HCT116 (cell line): Measurements from ENCODE around the gene TFDP1. TPM values are rescaled to one million over a fixed set of nuclear protein-coding genes. Genes with fewer than 3 reads are reported as not detected.

Experiments used
- ATAC-seq: fragments of 200-7000 bp; cut with Tn5 transposase; 2 replicates; pipeline ENCODE4 v1.9.1; 2020; ENCODE audit warnings: mild to moderate bottlenecking, moderate library complexity
- BruUV-seq: library from RNA; stranded (reverse); fragments of 400-500 nt; replicated peaks from 2 replicates; lab custom pipeline; 2021; lab: Mats Ljungman, UMichigan
- CTCF ChIA-PET: fragments of 300-600 bp; sonication (Branson Sonifier 250); formaldehyde crosslinking; loops from one replicate; lab custom pipeline; 2021; ENCODE audit warnings: antibody characterized with exemption; lab: Charles Lee
- POLR2A ChIA-PET: fragments of 300-600, 350-600 bp; sonication (Branson Sonifier 250); formaldehyde crosslinking; loops from one replicate; lab custom pipeline; 2021; ENCODE audit warnings: antibody characterized with exemption; lab: Charles Lee
- RAD21 ChIA-PET, 2 experiments: fragments of 300-600 bp; sonication (Branson Sonifier 250); formaldehyde crosslinking; loops; one replicate each; lab custom pipeline; 2023; ENCODE audit warnings: low total read pairs in 2 of 2; ENCODE audit not compliant: uncharacterized antibody in 2 of 2, unreplicated experiment in 2 of 2, low non-redundant PET in 1 of 2; lab: Charles Lee
- DNase-seq: peaks from one replicate; pipeline ENCODE4 v3.0.0-alpha.2; 2010; ENCODE audit warnings: low read depth, low spot score
- H2AFZ ChIP-seq: fragments of 200-600 bp; shearing (Covaris generic), sonication (generic); 2 replicates; pipeline ENCODE4 v1.6.1; 2017; ENCODE audit warnings: low read depth, mixed run types, mixed read lengths, antibody characterized with exemption, low read length; ENCODE audit not compliant: poor library complexity, severe bottlenecking
- H3K27ac ChIP-seq: 2 replicates; pipeline ENCODE4 v1.5.1; 2012; ENCODE audit warnings: low read depth, low read length
- H3K27me3 ChIP-seq: fragments of 200-600 bp; sonication (generic); 2 replicates; pipeline ENCODE4 v1.6.1; 2016; ENCODE audit warnings: mixed run types, low read length, mixed read lengths; ENCODE audit not compliant: insufficient read depth
- H3K36me3 ChIP-seq, 2 experiments: fragments of 200-500 bp in 1 of 2; fragments of 200-600 bp in 1 of 2; sonication (Bioruptor generic) in 1 of 2; sonication (generic) in 1 of 2; 2 replicates each; pipeline versions ENCODE4 v1.5.1 to v1.6.1; 2014 to 2016; ENCODE audit warnings: low read length in 2 of 2, inconsistent platforms in 1 of 2, mixed read lengths in 1 of 2, mixed run types in 1 of 2; ENCODE audit not compliant: insufficient read depth in 2 of 2, control insufficient read depth in 1 of 2
- H3K4me1 ChIP-seq, 2 experiments: fragments of 200-600 bp in 1 of 2; sonication (generic) in 1 of 2; 2 replicates each; pipeline versions ENCODE4 v1.5.1 to v1.6.1; 2012 to 2017; ENCODE audit warnings: low read length in 2 of 2, inconsistent platforms in 1 of 2, mild to moderate bottlenecking in 1 of 2, mixed read lengths in 1 of 2, mixed run types in 1 of 2, moderate library complexity in 1 of 2; ENCODE audit not compliant: insufficient read depth in 2 of 2, control insufficient read depth in 1 of 2
- H3K4me2 ChIP-seq: fragments of 200-600 bp; sonication (generic); 2 replicates; pipeline ENCODE4 v1.6.1; 2017; ENCODE audit warnings: mixed run types, low read length, mixed read lengths
- H3K4me3 ChIP-seq, 2 experiments: fragments of 200-600 bp in 1 of 2; sonication (generic) in 1 of 2; replicated peaks in 1 of 2; 2 replicates each; pipeline ENCODE4 v1.5.1; 2011 to 2016; ENCODE audit warnings: low read length in 2 of 2, control low read depth in 1 of 2, low read depth in 1 of 2, mild to moderate bottlenecking in 1 of 2, mixed read lengths in 1 of 2, mixed run types in 1 of 2
- H3K79me2 ChIP-seq: fragments of 200-600 bp; sonication (generic); 2 replicates; pipeline ENCODE4 v1.6.1; 2017; ENCODE audit warnings: mild to moderate bottlenecking, mixed run types, low read length, moderate library complexity, mixed read lengths; ENCODE audit not compliant: insufficient read depth
- H3K9ac ChIP-seq: fragments of 200-600 bp; sonication (generic); 2 replicates; pipeline ENCODE4 v1.6.1; 2016; ENCODE audit warnings: low read length, mixed read lengths
- H3K9me2 ChIP-seq: fragments of 200-600 bp; sonication (generic), shearing (Covaris generic); 2 replicates; pipeline ENCODE4 v1.6.1; 2017; ENCODE audit warnings: mixed run types, mild to moderate bottlenecking, moderate library complexity; ENCODE audit not compliant: insufficient read depth
- H3K9me3 ChIP-seq, 2 experiments: fragments of 200-500 bp in 1 of 2; fragments of 200-600 bp in 1 of 2; sonication (Bioruptor generic) in 1 of 2; sonication (generic) in 1 of 2; 2 replicates each; pipeline ENCODE4 v1.6.1; 2014 to 2017; ENCODE audit warnings: low read length in 2 of 2, mixed read lengths in 2 of 2, inconsistent platforms in 1 of 2, low read depth in 1 of 2, mild to moderate bottlenecking in 1 of 2, mixed run types in 1 of 2, moderate library complexity in 1 of 2; ENCODE audit not compliant: control insufficient read depth in 1 of 2, insufficient read depth in 1 of 2
- H4K20me1 ChIP-seq: fragments of 200-600 bp; sonication (generic), shearing (Covaris generic); 2 replicates; pipeline ENCODE4 v1.6.1; 2017; ENCODE audit warnings: mixed run types, mild to moderate bottlenecking, moderate library complexity; ENCODE audit not compliant: insufficient read depth
- CBX3 ChIP-seq: IDR thresholded peaks from 2 replicates; pipeline ENCODE4 v1.6.1; 2012; ENCODE audit warnings: low read depth
- CEBPB ChIP-seq: IDR thresholded peaks from 2 replicates; pipeline ENCODE4 v1.6.1; 2012; ENCODE audit warnings: low read depth
- EGR1 ChIP-seq: IDR thresholded peaks from 2 replicates; pipeline ENCODE4 v1.6.1; 2012; ENCODE audit warnings: low read depth
- ELF1 ChIP-seq: IDR thresholded peaks from 2 replicates; pipeline ENCODE4 v1.6.1; 2012; ENCODE audit warnings: low read depth, borderline replicate concordance
- EZH2 ChIP-seq: fragments of 200-600 bp; sonication (generic); IDR thresholded peaks from 2 replicates; pipeline ENCODE4 v1.6.1; 2017; ENCODE audit warnings: antibody characterized with exemption, mixed run types
- POLR2AphosphoS5 ChIP-seq: IDR thresholded peaks from 2 replicates; pipeline ENCODE4 v1.6.1; 2011; ENCODE audit warnings: mild to moderate bottlenecking, low read depth, low read length, moderate library complexity
- SIN3A ChIP-seq: IDR thresholded peaks from 2 replicates; pipeline ENCODE4 v1.6.1; 2012; ENCODE audit warnings: low read depth
- SP1 ChIP-seq: IDR thresholded peaks from 2 replicates; pipeline ENCODE4 v1.6.1; 2012; ENCODE audit warnings: low read depth
- SRF ChIP-seq: IDR thresholded peaks from 2 replicates; pipeline ENCODE4 v1.6.1; 2012; ENCODE audit warnings: low read depth
- TCF7L2 ChIP-seq: IDR thresholded peaks from 2 replicates; pipeline ENCODE4 v1.7.0; 2011; ENCODE audit warnings: borderline replicate concordance, inconsistent platforms; ENCODE audit not compliant: insufficient read depth, insufficient read length; ENCODE audit errors: extremely low read depth
- YY1 ChIP-seq: IDR thresholded peaks from 2 replicates; pipeline ENCODE4 v1.6.1; 2011; ENCODE audit warnings: low read length, low read depth, moderate library complexity, mild to moderate bottlenecking; ENCODE audit not compliant: insufficient replicate concordance; ENCODE audit errors: extremely low read depth
- ZFX ChIP-seq: fragments of 450-650 bp; IDR thresholded peaks from 2 replicates; pipeline ENCODE4 v1.6.1; 2017
- ZNF274 ChIP-seq: fragments of 200-500 bp; sonication (Bioruptor generic); IDR thresholded peaks from 2 replicates; pipeline ENCODE4 v1.6.1; 2014; ENCODE audit warnings: mild to moderate bottlenecking, low read depth, low read length, inconsistent platforms
- intact Hi-C: fragments of 100-400 bp; cut with micrococcal nuclease; formaldehyde crosslinking; loops from 2 replicates; pipeline ENCODE4 v1.10.0; 2022
- total RNA-seq: library from RNA; stranded (reverse); gene quantifications from one replicate; pipeline ENCODE4 v1.2.1, GENCODE V29; 2021; ENCODE audit not compliant: unreplicated experiment
- TF ChIP-seq, protein P1 (sequence below): IDR thresholded peaks from 2 replicates; pipeline ENCODE4 v1.6.1; 2011; ENCODE audit warnings: mild to moderate bottlenecking, low read length, moderate library complexity; ENCODE audit not compliant: insufficient replicate concordance; ENCODE audit errors: extremely low read depth
- TF ChIP-seq, protein P2 (sequence below), 3 experiments: fragments of 200-600 bp in 1 of 3; sonication (generic) in 1 of 3; IDR thresholded peaks in 2 of 3; conservative IDR thresholded peaks in 1 of 3; 2 replicates each; pipeline ENCODE4 v1.5.1; 2012 to 2017; ENCODE audit warnings: low read depth in 2 of 3, low read length in 2 of 3, antibody characterized with exemption in 1 of 3, borderline replicate concordance in 1 of 3, control low read depth in 1 of 3, mild to moderate bottlenecking in 1 of 3, mixed read lengths in 1 of 3, mixed run types in 1 of 3, moderate library complexity in 1 of 3; ENCODE audit not compliant: insufficient read depth in 1 of 3
- TF ChIP-seq, protein P3 (sequence below): IDR thresholded peaks from 2 replicates; pipeline ENCODE4 v1.6.1; 2012; ENCODE audit warnings: low read depth

TFDP1 gene
- total RNA-seq, 1 experiment from 2014 or later: 169 TPM

DNA sequence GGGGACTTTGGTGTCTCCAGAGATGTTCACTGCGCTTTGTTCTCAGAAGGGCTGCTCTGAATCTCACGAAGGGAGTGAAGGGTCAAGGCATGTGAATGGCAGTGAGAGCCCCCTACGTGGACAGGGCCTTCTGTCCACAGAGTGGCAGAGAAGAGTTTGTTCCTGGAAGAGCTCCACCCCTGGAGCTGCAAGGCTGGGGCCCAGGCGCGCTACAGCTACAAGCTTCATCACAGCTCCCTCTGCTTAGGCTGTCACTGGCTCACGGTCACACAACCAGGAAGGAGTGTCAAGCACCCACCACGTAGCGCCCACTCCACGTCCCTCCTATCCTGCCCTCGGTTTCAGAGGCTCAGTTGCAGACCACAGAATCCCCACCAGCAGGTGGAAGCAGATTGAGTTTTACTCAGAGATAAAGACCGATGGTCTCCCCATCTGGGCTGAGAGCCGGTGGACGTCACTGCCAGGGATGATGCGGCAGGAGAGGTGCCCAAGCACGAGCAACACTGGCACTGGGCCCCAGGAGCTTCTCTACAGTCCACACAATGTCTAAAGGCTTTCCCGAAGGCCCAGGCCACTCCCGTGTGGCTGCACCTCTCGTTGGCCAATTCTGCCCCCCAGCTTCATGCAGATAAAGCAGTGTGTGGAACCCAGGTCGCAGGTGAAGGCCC, 23.0 kb upstream of the TFDP1 start (continued):
- TF ChIP-seq ZFX (no peak), POLR2AphosphoS5 (no peak), SP1 (no peak), CEBPB (no peak), CBX3 (no peak), SRF (no peak), EZH2 (no peak), SIN3A (no peak), ZNF274 (no peak), ELF1 (no peak)
- TF ChIP-seq, all 23 proteins: peak for 0

DNA sequence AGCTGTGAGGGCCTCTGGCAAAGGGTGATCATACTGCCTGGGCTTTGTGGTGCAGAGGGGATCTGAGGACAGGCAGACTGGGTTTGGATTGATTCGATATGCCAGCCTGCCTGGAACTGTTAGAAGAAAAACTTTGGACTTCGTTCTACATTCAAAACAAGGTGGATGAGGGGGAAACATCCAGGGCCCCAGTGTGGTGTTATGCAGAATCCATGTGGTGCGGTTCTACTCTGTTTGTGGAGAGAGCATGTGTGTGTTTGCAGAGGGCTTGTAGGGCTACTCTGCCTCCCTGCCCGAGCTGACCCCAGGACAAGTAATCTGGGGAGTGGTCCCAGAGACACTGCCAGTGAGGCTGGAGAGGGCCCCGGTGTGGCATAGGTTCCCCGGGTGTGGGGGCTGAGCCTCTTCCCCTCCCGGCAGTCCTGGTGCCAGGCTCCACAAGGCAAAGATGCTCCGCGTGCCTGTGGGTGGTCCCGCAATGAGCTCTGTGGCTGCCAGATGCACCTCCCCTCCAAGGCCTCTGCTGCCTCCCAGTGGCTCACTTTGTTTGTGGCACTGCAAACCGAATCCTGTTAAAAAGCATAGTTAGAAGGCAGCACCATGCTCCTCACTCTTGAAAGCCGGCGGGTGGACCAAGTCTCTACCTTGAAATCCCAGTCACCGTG, 22.3 kb upstream of the TFDP1 start:
- Histone ChIP-seq H3K27me3 (no peaks in the 10 kb centered on the region), H3K27ac (no peak overlapping the region), H4K20me1 (no peaks in the 10 kb centered on the region), H3K4me1 (peaks cover 0 to 7% of the 10 kb centered on the region in 2 experiments; a peak in 1 of 4 replicates), H3K4me3 (no peak overlapping the region), H2AFZ (no peak overlapping the region), H3K4me2 (no peak overlapping the region), H3K79me2 (no peaks in the 10 kb centered on the region), H3K9me3 (no peaks in the 10 kb centered on the region), H3K36me3 (no peaks in the 10 kb centered on the region), H3K9me2 (no peaks in the 10 kb centered on the region), H3K9ac (no peak overlapping the region)
- RAD21 ChIA-PET: no interaction called here
- intact Hi-C loops: loop anchor here (5.0 kb wide), 1 partner anchor 105 kb away; no protein-coding TSS in a partner anchor
- no peak for DNase-seq
- POLR2A ChIA-PET: no interaction called here
- peak; percentile 81 for ATAC-seq
- BruUV-seq: no TSS peak
- CTCF ChIA-PET: interaction anchor here (0.9 to 1.5 kb wide), 2 partner anchors 104 to 110 kb away, joined by 4 to 13 read pairs; no protein-coding TSS in a partner anchor
- TF ChIP-seq POLR2AphosphoS5: no peak
- no peak for TF ChIP-seq ZFX
- no peak for TF ChIP-seq ZNF274
- TF ChIP-seq, protein P1, sequence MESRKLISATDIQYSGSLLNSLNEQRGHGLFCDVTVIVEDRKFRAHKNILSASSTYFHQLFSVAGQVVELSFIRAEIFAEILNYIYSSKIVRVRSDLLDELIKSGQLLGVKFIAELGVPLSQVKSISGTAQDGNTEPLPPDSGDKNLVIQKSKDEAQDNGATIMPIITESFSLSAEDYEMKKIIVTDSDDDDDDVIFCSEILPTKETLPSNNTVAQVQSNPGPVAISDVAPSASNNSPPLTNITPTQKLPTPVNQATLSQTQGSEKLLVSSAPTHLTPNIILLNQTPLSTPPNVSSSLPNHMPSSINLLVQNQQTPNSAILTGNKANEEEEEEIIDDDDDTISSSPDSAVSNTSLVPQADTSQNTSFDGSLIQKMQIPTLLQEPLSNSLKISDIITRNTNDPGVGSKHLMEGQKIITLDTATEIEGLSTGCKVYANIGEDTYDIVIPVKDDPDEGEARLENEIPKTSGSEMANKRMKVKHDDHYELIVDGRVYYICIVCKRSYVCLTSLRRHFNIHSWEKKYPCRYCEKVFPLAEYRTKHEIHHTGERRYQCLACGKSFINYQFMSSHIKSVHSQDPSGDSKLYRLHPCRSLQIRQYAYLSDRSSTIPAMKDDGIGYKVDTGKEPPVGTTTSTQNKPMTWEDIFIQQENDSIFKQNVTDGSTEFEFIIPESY: no peak
- no peak for TF ChIP-seq TCF7L2
- no peak for TF ChIP-seq CEBPB
- TF ChIP-seq, protein P2, sequence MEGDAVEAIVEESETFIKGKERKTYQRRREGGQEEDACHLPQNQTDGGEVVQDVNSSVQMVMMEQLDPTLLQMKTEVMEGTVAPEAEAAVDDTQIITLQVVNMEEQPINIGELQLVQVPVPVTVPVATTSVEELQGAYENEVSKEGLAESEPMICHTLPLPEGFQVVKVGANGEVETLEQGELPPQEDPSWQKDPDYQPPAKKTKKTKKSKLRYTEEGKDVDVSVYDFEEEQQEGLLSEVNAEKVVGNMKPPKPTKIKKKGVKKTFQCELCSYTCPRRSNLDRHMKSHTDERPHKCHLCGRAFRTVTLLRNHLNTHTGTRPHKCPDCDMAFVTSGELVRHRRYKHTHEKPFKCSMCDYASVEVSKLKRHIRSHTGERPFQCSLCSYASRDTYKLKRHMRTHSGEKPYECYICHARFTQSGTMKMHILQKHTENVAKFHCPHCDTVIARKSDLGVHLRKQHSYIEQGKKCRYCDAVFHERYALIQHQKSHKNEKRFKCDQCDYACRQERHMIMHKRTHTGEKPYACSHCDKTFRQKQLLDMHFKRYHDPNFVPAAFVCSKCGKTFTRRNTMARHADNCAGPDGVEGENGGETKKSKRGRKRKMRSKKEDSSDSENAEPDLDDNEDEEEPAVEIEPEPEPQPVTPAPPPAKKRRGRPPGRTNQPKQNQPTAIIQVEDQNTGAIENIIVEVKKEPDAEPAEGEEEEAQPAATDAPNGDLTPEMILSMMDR (IDR thresholded peaks at IDR 0.05 in 2 of 3, conservative IDR thresholded peaks at IDR 0.05 in 1 of 3; ENCODE audit: borderline replicate concordance in 1 of 3, insufficient read depth in 1 of 3, low read depth in 2 of 3, low read length in 2 of 3): peak; percentile 61 to 71 (median 69); a peak in 5 of 6 replicates
- TF ChIP-seq, protein P3, sequence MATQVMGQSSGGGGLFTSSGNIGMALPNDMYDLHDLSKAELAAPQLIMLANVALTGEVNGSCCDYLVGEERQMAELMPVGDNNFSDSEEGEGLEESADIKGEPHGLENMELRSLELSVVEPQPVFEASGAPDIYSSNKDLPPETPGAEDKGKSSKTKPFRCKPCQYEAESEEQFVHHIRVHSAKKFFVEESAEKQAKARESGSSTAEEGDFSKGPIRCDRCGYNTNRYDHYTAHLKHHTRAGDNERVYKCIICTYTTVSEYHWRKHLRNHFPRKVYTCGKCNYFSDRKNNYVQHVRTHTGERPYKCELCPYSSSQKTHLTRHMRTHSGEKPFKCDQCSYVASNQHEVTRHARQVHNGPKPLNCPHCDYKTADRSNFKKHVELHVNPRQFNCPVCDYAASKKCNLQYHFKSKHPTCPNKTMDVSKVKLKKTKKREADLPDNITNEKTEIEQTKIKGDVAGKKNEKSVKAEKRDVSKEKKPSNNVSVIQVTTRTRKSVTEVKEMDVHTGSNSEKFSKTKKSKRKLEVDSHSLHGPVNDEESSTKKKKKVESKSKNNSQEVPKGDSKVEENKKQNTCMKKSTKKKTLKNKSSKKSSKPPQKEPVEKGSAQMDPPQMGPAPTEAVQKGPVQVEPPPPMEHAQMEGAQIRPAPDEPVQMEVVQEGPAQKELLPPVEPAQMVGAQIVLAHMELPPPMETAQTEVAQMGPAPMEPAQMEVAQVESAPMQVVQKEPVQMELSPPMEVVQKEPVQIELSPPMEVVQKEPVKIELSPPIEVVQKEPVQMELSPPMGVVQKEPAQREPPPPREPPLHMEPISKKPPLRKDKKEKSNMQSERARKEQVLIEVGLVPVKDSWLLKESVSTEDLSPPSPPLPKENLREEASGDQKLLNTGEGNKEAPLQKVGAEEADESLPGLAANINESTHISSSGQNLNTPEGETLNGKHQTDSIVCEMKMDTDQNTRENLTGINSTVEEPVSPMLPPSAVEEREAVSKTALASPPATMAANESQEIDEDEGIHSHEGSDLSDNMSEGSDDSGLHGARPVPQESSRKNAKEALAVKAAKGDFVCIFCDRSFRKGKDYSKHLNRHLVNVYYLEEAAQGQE: no peak
- TF ChIP-seq EGR1: no peak
- TF ChIP-seq SP1: no peak
- TF ChIP-seq YY1: no peak
